Right cardiac atrium (tissue), 5 donors: Measurements from ENCODE around the gene BIN1. TPM values are rescaled to one million over a fixed set of nuclear protein-coding genes. Genes with fewer than 3 reads are reported as not detected.

Experiments used
- ATAC-seq, 2 donors: fragments of 200-7000 bp; cut with Tn5 transposase; one replicate each; pipeline versions ENCODE4 v1.8.0 to v1.9.1; 2020; ENCODE audit warnings: moderate library complexity in 2 of 2, mild to moderate bottlenecking in 1 of 2
- DNase-seq, 3 donors: peaks; one replicate each; pipeline ENCODE4 v3.0.0-alpha.2; 2020
- H3K27ac ChIP-seq: one replicate; pipeline ENCODE4 v1.5.1; 2013; ENCODE audit warnings: mild to moderate bottlenecking, low read length, control low read depth, moderate library complexity
- H3K27me3 ChIP-seq: one replicate; pipeline ENCODE4 v1.6.1; 2013; ENCODE audit not compliant: control insufficient read depth, insufficient read depth
- H3K4me1 ChIP-seq: one replicate; pipeline ENCODE4 v1.6.1; 2013; ENCODE audit warnings: low read length; ENCODE audit not compliant: control insufficient read depth, insufficient read depth
- H3K4me3 ChIP-seq: one replicate; pipeline ENCODE4 v1.5.1; 2013; ENCODE audit warnings: low read length, control low read depth
- H3K9me3 ChIP-seq: one replicate; pipeline ENCODE4 v1.6.1; 2013; ENCODE audit warnings: low read length; ENCODE audit not compliant: control insufficient read depth
- WGBS: extraction: QIAGEN DNeasy Blood & Tissue Kit; methylation state at CpG from one replicate; pipeline ENCODE4 v1.1.7; 2013; 5-methylcytosine and 5-hydroxymethylcytosine counted together
- intact Hi-C, 4 donors: fragments of 100-400 bp; cut with DNase I; formaldehyde crosslinking; loops; one replicate each; pipeline versions ENCODE4 v1.11.0 to v1.14.0; 2022 to 2023
- polyA plus RNA-seq: library from polyadenylated mRNA; stranded (reverse); fragments of 200-250 nt; gene quantifications from one replicate; pipeline ENCODE4 v1.2.3, GENCODE V29; 2013
- total RNA-seq, 4 donors: library from RNA; stranded (reverse); fragmentation: NEBNext Ultra II Directional; extraction: Animal tissue kit (Norgen Biotek cat#: 25700); gene quantifications; one replicate each; pipeline ENCODE4 v1.2.1, GENCODE V29; 2021
- donor health status: healthy with polysubstance abuse.
- donor health status: DM: no; HTN: yes; CAD: no.
- donor health status: DM: no; HTN: no; CAD: no.
- donor health status: DM: no; HTN: yes; CAD: no; lungs with severe emphysema.
- donor health status: DM: yes; HTN: yes; CAD: no.

BIN1 gene
- total and polyA plus RNA-seq, 5 donors: 5.9 to 12.0 (median 10.0) TPM

DNA sequence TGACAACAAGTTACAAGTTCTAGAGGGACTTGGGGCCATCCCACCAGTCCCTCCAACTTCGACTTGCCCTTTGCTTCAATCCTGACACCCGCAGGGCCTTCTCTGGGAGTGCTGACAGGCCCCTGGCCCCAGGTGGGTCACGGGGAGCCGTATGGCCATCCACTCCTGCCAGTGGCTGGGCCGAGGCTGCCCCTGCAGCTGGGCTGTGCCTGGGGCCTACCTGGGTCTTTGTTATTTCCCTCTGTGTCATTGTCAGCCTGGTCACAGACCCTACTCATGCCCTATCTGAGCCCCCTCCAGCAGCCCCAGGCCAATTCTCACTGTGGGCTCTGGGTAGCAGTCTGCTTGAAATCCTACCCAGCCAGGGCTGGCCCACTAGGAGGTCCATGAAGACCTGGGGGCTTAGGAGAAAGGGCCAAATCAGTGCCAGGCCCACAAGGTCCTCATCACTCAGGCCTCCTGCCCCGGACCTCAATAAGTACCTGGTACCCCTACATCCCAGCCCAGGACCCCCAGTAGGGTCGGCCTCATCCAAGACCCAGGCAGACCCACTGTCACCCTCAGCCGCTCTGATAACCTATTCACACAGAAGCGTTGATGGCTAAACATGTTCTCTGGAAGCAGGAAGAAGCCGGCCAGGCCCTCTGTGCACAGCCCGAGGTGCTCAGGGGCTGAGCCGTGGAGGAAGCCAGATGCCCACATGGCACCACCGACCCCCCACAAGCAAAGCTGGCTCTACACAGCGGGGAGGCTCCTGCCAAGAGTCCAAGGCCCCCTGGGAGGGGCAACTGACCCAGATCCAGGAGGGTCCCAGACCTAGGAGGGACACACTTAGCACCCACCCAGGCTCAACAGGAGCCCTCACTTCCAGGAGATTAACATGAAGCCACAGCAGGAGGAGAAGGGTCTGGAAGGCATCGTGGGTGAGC, 57.7 kb downstream of the BIN1 start:
- WGBS: 87% methylated on average over 15 of the region's 15 CpGs
- ATAC-seq (no peak), DNase-seq (peak; percentile 15 to 41 (median 34))
- intact Hi-C loops: no loop called here
- Histone ChIP-seq H3K27ac (no peak overlapping the region), H3K9me3 (no peaks in the 10 kb centered on the region), H3K27me3 (no peaks in the 10 kb centered on the region), H3K4me3 (no peak overlapping the region), H3K4me1 (no peaks in the 10 kb centered on the region)

DNA sequence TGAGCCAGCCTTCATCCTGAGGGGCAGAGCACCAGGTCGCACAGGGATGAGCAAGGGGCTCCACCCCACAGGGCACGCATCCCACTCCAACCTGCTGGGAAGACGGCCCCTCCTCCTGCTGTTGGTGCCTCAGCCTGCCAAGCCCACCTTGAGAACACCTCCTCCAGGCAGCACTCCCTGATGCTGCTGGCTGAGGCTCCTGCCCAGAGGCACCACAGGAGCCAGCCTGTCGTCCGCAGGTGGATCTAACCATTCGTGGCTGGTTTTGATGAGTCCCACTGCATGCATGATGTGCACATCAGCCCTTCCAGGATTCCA, 58.4 kb downstream of the BIN1 start:
- no peaks in the 10 kb centered on the region for H3K9me3 ChIP-seq
- intact Hi-C loops: no loop called here
- H3K27me3 ChIP-seq: no peaks in the 10 kb centered on the region
- DNase-seq (peak in 2 of 3 donors; percentile 24 to 53), ATAC-seq (no peak)
- H3K4me1 ChIP-seq: no peaks in the 10 kb centered on the region
- H3K4me3 ChIP-seq: no peak overlapping the region
- 97% methylated on average over 6 of the region's 6 CpGs for WGBS
- H3K27ac ChIP-seq: no peak overlapping the region

DNA sequence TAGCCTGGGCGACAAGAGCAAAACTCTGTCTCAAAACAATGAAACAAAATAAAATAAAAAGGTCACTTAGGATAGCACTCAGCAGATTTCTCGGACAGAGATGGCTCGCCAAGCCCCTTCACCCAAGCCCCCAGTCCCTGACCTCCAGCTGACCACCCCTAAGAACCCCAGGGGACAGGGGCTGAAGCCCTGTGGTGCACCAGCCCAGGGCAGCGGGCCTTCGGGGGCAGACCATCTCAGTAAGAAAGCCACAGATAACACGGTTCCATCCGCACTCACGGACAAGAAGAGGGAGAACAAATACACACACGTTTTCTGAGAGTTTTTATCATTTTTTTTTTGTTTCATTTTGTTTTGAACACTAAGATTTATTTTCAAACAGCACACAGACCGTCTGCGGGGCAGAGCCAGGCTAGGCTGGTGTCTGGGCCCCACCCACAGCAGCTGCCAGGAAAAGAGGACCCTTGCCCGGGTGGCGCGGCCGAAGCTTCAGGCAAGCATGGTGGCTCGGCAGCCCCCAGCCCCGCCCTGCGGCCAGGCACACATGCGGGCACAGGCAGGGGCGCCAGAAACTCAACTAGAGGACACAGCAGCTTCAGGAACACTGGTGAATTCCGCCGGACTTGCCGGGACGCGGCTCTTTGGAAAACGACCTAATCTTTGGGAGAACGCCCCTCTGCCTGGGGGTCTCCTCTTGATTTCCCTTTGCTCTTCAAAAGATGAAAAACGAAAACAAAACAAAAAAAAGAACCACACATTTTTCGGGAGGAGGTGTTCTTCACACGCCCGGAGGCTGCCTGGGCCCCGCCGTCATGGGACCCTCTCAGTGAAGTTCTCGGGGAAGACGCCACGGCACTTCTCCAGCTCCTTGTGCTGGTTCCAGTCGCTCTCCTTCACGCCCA, 59.0 kb downstream of the BIN1 start:
- intact Hi-C loops: no loop called here
- peak in 2 of 3 donors; percentile 46 to 54 for DNase-seq

DNA sequence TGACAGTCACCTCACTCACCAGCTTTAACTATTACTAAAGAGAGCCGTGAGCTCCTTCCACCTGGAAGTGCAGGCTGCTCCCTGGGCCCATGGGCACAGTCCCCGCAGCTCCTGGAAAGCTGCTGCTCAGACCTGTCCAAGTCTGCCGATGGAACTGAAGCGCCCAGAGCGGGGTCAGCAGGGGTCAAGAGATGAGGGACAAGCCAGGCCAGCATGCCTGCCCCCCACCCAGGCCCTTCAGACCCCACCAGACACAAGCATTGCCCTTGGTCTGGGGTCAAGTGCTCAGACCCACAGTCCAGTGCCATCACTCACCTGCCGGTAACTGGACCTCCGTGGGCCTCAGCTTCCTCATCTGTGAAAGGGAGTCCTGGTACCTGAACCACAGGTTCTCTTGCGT, 59.9 kb downstream of the BIN1 start:
- Histone ChIP-seq H3K4me1 (no peaks in the 10 kb centered on the region), H3K27me3 (no peaks in the 10 kb centered on the region), H3K9me3 (no peaks in the 10 kb centered on the region), H3K27ac (no peak overlapping the region), H3K4me3 (no peak overlapping the region)
- ATAC-seq: no peak
- DNase-seq: peak in 1 of 3 donors; percentile 41
- intact Hi-C loops: no loop called here
- WGBS: 95% methylated on average over 8 of the region's 8 CpGs

More for the DNA sequence above, 59.0 kb downstream of the BIN1 start:
- Histone ChIP-seq H3K4me3 (no peak overlapping the region), H3K4me1 (no peaks in the 10 kb centered on the region), H3K9me3 (no peaks in the 10 kb centered on the region), H3K27me3 (no peaks in the 10 kb centered on the region), H3K27ac (no peak overlapping the region)
- 92% methylated on average over 38 of the region's 38 CpGs for WGBS
- no peak for ATAC-seq

DNA sequence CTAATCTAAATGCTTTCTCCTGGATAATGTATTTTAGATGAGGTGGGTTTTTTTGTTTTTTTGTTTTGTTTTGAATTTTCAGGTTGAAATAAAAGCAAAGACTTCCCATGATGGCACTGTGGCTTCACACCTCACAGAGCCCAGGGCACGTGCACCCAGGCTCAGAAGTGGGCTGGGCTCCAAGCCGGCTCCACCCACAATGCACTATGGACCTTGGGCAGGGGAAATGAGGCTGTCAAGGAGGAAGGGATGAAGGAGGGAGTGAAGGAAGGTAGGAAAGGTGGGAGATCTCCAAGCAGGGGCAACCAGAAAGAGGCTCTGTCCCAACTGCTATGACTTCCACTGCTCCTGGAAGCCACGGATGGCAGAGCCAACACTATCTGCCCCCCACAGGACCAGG, 60.4 kb downstream of the BIN1 start:
- ATAC-seq: no peak
- no peak for DNase-seq
- Histone ChIP-seq H3K4me3 (no peak overlapping the region), H3K27me3 (no peaks in the 10 kb centered on the region), H3K27ac (no peak overlapping the region), H3K9me3 (no peaks in the 10 kb centered on the region), H3K4me1 (no peaks in the 10 kb centered on the region)
- intact Hi-C loops: no loop called here
- WGBS: 79% methylated on average over 3 of the region's 3 CpGs

DNA sequence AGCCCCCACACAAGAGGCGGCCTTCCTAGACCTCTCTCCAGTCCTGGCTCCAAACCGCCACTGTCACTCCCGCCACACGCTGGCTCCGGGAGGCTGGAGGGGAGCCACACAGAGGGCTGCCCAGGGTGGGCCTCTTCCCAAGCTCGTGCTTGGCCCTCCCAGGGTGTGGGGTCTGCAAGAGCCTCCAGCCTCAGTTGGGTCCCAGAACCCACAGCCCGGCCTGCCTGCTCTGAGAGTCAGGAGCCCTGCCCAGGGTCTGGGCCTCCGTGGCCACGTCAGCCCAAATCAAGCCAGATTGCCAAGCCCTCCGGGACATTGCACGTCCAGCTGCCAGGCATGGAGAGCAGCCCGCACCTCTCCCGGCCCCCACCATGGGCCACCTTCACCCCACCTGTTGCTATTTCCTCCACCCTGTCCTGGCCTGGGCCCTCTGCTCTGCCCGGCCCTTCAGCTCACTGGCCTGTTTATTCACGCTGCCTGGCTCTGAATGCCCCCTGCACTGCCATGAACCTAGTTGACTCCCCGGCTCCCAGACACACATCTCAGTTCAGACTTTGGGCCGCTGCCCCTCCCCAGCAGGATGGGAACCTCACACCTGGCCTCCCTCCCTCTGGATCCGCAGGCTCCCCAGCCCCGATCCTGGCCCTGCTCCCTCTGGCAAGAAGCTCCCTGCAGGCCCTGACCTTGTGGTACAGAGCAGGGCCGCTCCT, 61.0 kb downstream of the BIN1 start:
- Histone ChIP-seq H3K27me3 (no peaks in the 10 kb centered on the region), H3K27ac (no peak overlapping the region), H3K4me3 (no peak overlapping the region), H3K9me3 (no peaks in the 10 kb centered on the region), H3K4me1 (no peaks in the 10 kb centered on the region)
- 71% methylated on average over 20 of the region's 20 CpGs for WGBS
- DNase-seq (peak; percentile 31 to 59 (median 54)), ATAC-seq (peak in 1 of 2 donors; percentile 19)
- intact Hi-C loops: no loop called here

DNA sequence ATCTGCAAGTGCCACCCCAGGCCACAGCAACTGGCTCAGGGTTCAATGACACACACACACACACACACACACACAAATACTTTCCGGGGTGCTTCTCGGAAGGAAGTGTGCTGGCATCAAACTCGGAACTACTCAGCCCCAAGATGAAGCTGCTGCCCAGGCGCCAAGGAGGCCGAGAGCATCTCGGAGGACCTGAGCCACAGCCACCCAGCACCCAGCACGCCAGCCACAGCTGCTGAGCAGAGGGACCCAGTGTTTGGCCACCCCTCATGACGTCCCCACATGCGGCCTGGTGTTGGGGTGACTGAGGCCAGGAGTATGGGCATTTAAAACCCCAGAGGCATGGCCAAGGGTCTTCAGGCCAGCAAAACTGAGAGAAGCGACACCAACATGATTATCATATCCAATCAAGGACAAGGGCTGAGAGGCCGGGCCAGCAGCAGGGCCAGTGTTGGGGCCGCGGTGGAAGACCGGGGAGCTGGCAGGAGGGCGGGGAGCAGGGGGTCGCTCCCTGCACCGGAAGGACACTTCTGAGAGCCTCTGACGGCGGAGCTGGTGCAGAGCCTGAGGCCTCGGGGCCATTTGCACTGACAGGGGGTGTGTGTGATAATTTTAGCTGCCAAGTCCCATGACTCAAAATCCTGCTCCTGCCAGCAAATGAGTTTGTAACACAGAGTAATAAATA, 61.8 kb downstream of the BIN1 start:
- ATAC-seq (no peak), DNase-seq (peak in 2 of 3 donors; percentile 13 to 66)
- WGBS: 81% methylated on average over 20 of the region's 20 CpGs
- Histone ChIP-seq H3K9me3 (no peaks in the 10 kb centered on the region), H3K27me3 (no peaks in the 10 kb centered on the region), H3K4me1 (no peaks in the 10 kb centered on the region), H3K4me3 (no peak overlapping the region), H3K27ac (no peak overlapping the region)
- intact Hi-C loops: no loop called here

DNA sequence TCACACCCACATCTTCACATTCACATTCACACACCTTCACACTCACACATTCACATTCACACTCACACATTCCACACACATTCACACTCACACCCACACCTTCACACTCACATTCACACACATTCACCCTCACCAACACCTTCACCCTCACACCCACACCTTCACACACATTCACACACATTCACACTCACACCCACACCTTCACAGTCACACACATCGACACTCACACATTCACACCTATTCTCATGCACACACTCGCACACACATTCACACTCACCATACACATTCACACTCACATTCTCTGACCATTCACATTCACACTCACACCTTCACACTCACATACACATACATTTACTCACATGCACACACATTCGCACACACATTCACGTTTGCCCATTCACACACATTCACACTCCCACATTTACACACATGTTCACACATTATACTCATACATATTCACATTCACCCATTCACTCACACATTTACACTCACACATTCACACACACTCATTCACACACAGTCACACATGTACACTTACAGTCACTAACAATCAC, 62.7 kb downstream of the BIN1 start:
- Histone ChIP-seq H3K9me3 (no peaks in the 10 kb centered on the region), H3K4me1 (no peaks in the 10 kb centered on the region), H3K27me3 (no peaks in the 10 kb centered on the region), H3K4me3 (no peak overlapping the region), H3K27ac (no peak overlapping the region)
- ATAC-seq (no peak), DNase-seq (no peak)
- WGBS: 97% methylated on average over 4 of the region's 4 CpGs
- intact Hi-C loops: no loop called here

DNA sequence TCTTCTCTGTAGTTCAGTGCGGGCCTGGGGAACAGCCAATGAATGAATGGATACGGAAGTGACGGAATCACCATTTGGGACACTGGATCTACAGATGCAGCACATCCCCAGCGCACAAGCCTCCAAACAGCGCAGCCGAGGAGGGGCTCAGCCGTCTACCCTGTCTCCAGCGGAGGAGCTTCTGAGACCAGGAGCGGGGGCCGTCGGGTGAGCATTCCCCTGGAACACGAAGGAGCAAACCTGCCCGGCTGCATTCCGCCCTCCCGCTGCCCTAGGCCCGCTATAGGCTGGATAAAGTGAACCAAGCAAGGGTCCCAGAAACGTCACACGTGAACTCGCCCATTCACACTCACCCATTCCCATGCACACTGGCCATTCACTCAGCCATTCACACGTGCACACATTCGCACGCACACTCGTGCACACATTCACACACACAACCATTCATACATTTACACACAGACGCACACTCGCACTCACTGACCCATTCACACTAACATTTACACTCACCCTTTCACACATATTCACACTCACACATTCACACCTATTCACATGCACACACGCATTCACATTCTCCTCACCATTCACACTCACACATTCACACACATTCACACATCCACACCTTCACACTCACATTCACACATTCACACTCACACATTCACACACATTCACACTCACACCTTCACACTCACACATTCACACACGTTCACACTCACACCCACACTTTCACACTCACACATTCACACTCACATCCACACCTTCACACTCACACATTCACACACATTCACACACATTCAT, 63.4 kb downstream of the BIN1 start:
- no peaks in the 10 kb centered on the region for H3K4me1 ChIP-seq
- no peaks in the 10 kb centered on the region for H3K27me3 ChIP-seq
- H3K27ac ChIP-seq: no peak overlapping the region
- H3K9me3 ChIP-seq: no peaks in the 10 kb centered on the region
- WGBS: 94% methylated on average over 27 of the region's 27 CpGs
- DNase-seq: peak in 2 of 3 donors; percentile 42 to 48
- H3K4me3 ChIP-seq: no peak overlapping the region
- intact Hi-C loops: no loop called here
- no peak for ATAC-seq
